Caco-2 (cell line): ENCODE data around the gene AP3D1. TPM values are rescaled to one million over a fixed set of nuclear protein-coding genes. Genes with fewer than 3 reads are reported as not detected.

Source experiments
- BruUV-seq: library from RNA; stranded (reverse); fragments of 400-500 nt; replicated peaks from 2 replicates; lab custom pipeline; 2021; lab: Mats Ljungman, UMichigan
- CTCF ChIA-PET: fragments of 300-600 bp; sonication (Branson Sonifier 250); formaldehyde crosslinking; loops from one replicate; lab custom pipeline; 2022; ENCODE audit warnings: antibody characterized with exemption; lab: Charles Lee
- POLR2A ChIA-PET: fragments of 300-600 bp; sonication (Branson Sonifier 250); formaldehyde crosslinking; loops from one replicate; lab custom pipeline; 2022; ENCODE audit warnings: antibody characterized with exemption; lab: Charles Lee
- DNase-seq, 2 experiments: peaks; one replicate each; pipeline versions ENCODE4 v3.0.0 to v3.0.0-alpha.2; 2020 to 2022
- H3K27me3 ChIP-seq: replicated peaks from 2 replicates; pipeline ENCODE4 v1.6.0; 2011; ENCODE audit warnings: low read length; ENCODE audit not compliant: control insufficient read depth, insufficient read depth
- H3K36me3 ChIP-seq: 2 replicates; pipeline ENCODE4 v1.5.1; 2011; ENCODE audit warnings: low read length; ENCODE audit not compliant: control insufficient read depth, insufficient read depth
- H3K4me1 ChIP-seq: fragments of 250-450 bp; sonication (Bioruptor Pico); 2 replicates; pipeline ENCODE4 v1.5.1; 2020; ENCODE audit warnings: mild to moderate bottlenecking
- H3K4me3 ChIP-seq: 2 replicates; pipeline ENCODE4 v1.5.1; 2011; ENCODE audit warnings: low read depth, mild to moderate bottlenecking, control low read depth, low read length
- H3K9me3 ChIP-seq: fragments of 250-450 bp; sonication (Bioruptor Pico); 2 replicates; pipeline ENCODE4 v1.5.1; 2020; ENCODE audit warnings: mild to moderate bottlenecking, moderate library complexity
- H3K27ac Mint-ChIP-seq: one replicate; pipeline ENCODE4 v1.8.0; 2022; ENCODE audit warnings: mixed read lengths; ENCODE audit not compliant: unreplicated experiment
- H3K27me3 Mint-ChIP-seq: one replicate; pipeline ENCODE4 v1.8.0; 2022; ENCODE audit warnings: mixed read lengths; ENCODE audit not compliant: insufficient read depth, unreplicated experiment
- H3K36me3 Mint-ChIP-seq: one replicate; pipeline ENCODE4 v1.8.0; 2022; ENCODE audit warnings: mild to moderate bottlenecking, mixed read lengths; ENCODE audit not compliant: insufficient read depth, unreplicated experiment
- H3K4me1 Mint-ChIP-seq: one replicate; pipeline ENCODE4 v1.8.0; 2022; ENCODE audit warnings: low read depth, mixed read lengths; ENCODE audit not compliant: unreplicated experiment
- H3K4me3 Mint-ChIP-seq: one replicate; pipeline ENCODE4 v1.8.0; 2022; ENCODE audit warnings: mild to moderate bottlenecking, moderate library complexity, mixed read lengths; ENCODE audit not compliant: unreplicated experiment
- H3K9me3 Mint-ChIP-seq: one replicate; pipeline ENCODE4 v1.8.0; 2022; ENCODE audit warnings: mixed read lengths; ENCODE audit not compliant: unreplicated experiment
- CTCF ChIP-seq, 2 experiments: fragments of 200-600 bp in 1 of 2; IDR thresholded peaks; 1 replicate in 1 of 2; 2 replicates in 1 of 2; pipeline versions ENCODE4 v1.5.1 to v1.8.0; 2011 to 2022; ENCODE audit warnings: antibody characterized with exemption in 1 of 2, control low read depth in 1 of 2, inconsistent platforms in 1 of 2, low read depth in 1 of 2, low read length in 1 of 2, mild to moderate bottlenecking in 1 of 2, moderate library complexity in 1 of 2; ENCODE audit not compliant: insufficient read depth in 1 of 2, severe bottlenecking in 1 of 2, unreplicated experiment in 1 of 2
- intact Hi-C: fragments of 100-400 bp; cut with micrococcal nuclease; formaldehyde crosslinking; loops from one replicate; pipeline ENCODE4 v1.10.0; 2022; ENCODE audit not compliant: unreplicated experiment
- total RNA-seq: library from RNA; stranded (reverse); gene quantifications from 2 replicates; pipeline ENCODE4 v1.2.3, GENCODE V29; 2022

The AP3D1 gene
- total RNA-seq, 1 experiment from 2014 or later = 151 TPM

DNA sequence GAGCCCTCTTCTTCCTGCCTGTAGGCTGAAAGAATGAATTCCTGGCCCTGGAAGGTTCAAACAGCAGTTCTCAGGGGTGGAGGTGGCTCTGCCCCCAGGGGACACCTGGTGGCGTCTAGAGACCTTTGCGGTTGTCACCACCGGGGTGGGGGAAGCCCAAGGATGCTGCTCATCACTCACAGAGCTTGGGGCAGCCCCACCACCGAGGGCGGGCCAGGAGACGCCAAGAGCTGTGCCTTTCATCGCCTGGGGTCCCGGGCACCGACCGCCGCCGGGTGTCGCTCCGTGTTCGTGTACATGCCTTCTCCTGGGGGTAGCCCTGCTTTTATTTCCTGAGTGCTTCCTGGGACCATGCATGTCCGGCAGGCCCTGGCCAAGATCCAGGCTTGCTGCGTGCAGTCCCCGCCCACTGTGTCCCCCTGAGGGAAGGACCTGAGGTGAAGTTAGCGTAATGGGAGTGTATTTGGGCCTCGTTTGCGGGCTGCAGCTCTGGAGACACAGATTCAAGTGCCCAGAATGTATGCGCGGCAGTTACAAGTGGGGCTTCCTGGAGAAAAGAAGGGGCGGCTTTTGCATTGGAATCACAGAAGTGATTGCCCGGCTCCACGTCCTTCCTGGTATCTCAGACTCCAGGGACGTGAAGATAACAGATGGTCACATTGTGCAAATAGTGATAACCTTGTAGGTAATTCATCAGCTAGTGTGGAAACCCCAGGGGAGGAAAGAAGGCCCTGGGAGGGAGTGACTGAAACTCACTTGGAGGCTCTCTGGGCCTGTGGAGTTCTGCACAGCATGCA, 20.2 kb upstream of the AP3D1 start:
- no peak overlapping the region for H3K4me3 ChIP-seq
- intact Hi-C loops = no loop called here
- POLR2A ChIA-PET = interaction anchor here (0.6 to 1.1 kb wide), 2 partner anchors 42 to 266 kb away, joined by 3 to 7 read pairs; partner anchors contain the start of genes ADAT3 and SCAMP4

DNA sequence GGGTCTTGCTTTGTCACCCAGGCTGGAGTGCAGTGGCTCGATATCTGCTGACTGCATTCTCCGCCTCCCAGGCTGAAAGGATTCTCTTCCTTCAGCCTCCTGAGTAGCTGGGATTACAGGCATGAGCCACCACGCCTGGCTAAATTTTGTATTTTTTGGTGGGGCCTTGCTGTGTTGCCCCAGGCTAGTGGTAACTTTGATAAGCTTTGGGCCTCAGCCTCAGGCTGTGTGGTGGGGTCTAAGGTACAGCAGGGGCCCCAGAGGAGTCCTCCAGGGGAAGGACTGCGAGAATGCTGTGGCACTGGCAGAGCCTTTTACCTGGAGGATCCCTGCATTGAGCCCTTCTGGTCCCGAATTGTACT, 19.6 kb upstream of the AP3D1 start:
- DNase-seq = no peak
- H3K4me3 ChIP-seq = no peak overlapping the region
- no peaks in the 10 kb centered on the region for H3K27me3 ChIP-seq
- peaks cover 2% of the 10 kb centered on the region; the same call in 1 of the 2 replicates for H3K36me3 ChIP-seq
- Mint-ChIP-seq H3K4me3 (peak overlapping the region; percentile 53), H3K27ac (peak overlapping the region; percentile 92), H3K4me1 (peaks cover 16% of the 10 kb centered on the region), H3K9me3 (no peaks in the 10 kb centered on the region), H3K36me3 (peaks cover 42% of the 10 kb centered on the region), H3K27me3 (no peaks in the 10 kb centered on the region)
- intact Hi-C loops = no loop called here
- ChIA-PET POLR2A (no interaction called here), CTCF (interaction anchor here (2.3 kb wide), 1 partner anchor 15 kb away, joined by 24 read pairs; no protein-coding TSS in a partner anchor)
- no TSS peak for BruUV-seq
- no peaks in the 10 kb centered on the region for H3K9me3 ChIP-seq
- no peak for TF ChIP-seq CTCF (IDR thresholded peaks at IDR 0.05; ENCODE audit: insufficient read depth in 1 of 2, low read depth in 1 of 2, low read length in 1 of 2, severe bottlenecking in 1 of 2, unreplicated experiment in 1 of 2)
- peaks cover 65% of the 10 kb centered on the region for H3K4me1 ChIP-seq

More for the DNA sequence above, 20.2 kb upstream of the AP3D1 start:
- Histone ChIP-seq H3K36me3 (peaks cover 2% of the 10 kb centered on the region; the same call in 1 of the 2 replicates), H3K4me1 (peaks cover 62% of the 10 kb centered on the region), H3K9me3 (no peaks in the 10 kb centered on the region), H3K27me3 (no peaks in the 10 kb centered on the region)
- Mint-ChIP-seq H3K4me3 (peak overlapping the region; percentile 53), H3K4me1 (peaks cover 16% of the 10 kb centered on the region), H3K27me3 (no peaks in the 10 kb centered on the region), H3K36me3 (peaks cover 46% of the 10 kb centered on the region), H3K9me3 (no peaks in the 10 kb centered on the region), H3K27ac (peak overlapping the region; percentile 92)
- TF ChIP-seq CTCF (IDR thresholded peaks at IDR 0.05; ENCODE audit: insufficient read depth in 1 of 2, low read depth in 1 of 2, low read length in 1 of 2, severe bottlenecking in 1 of 2, unreplicated experiment in 1 of 2) = peak; percentile 22 to 33
- peak; percentile 74 to 82 for DNase-seq
- no TSS peak for BruUV-seq
- CTCF ChIA-PET = interaction anchor here (0.8 to 2.3 kb wide), 3 partner anchors 16 to 64 kb away, joined by 4 to 24 read pairs (median 6); partner anchors contain the start of gene PLEKHJ1

DNA sequence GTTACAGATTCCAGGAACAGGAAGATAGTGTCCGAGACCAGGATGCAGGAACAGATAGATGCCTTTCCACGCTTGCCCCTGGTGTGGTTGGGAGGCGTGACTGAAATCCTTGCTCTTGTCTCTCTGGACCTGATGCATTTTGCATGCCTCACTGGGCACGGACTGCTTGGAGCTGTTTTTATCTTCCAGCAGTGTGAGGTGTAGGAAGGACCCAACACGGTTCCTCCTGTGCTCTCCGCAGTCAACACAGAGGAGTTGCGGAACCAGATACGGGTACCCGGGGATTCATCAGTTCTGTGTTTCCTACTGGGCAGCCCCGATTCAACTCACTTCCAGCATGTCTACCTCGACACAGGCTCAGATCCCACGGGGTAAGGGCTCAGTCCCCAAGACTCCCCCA, 18.9 kb upstream of the AP3D1 start:
- Histone ChIP-seq H3K36me3 (peaks cover 2% of the 10 kb centered on the region; the same call in 1 of the 2 replicates), H3K9me3 (no peaks in the 10 kb centered on the region), H3K4me3 (no peak overlapping the region), H3K4me1 (peaks cover 69% of the 10 kb centered on the region), H3K27me3 (no peaks in the 10 kb centered on the region)
- H3K4me1 Mint-ChIP-seq = peaks cover 16% of the 10 kb centered on the region
- ChIA-PET CTCF (no interaction called here), POLR2A (no interaction called here)
- no peak for DNase-seq
- H3K4me3 Mint-ChIP-seq = no peak overlapping the region
- H3K27ac Mint-ChIP-seq = peak overlapping the region; percentile 92
- H3K27me3 Mint-ChIP-seq = no peaks in the 10 kb centered on the region
- no peaks in the 10 kb centered on the region for H3K9me3 Mint-ChIP-seq
- intact Hi-C loops = no loop called here
- BruUV-seq = no TSS peak
- peaks cover 43% of the 10 kb centered on the region for H3K36me3 Mint-ChIP-seq
- no peak for TF ChIP-seq CTCF (IDR thresholded peaks at IDR 0.05; ENCODE audit: insufficient read depth in 1 of 2, low read depth in 1 of 2, low read length in 1 of 2, severe bottlenecking in 1 of 2, unreplicated experiment in 1 of 2)
